ENCODE results near the gene F13A1.

Gene F13A1

GRCh38 chr6:6234963-6235362 lies 85.5 kb downstream of the F13A1 start:
- no peaks in the 10 kb centered on the region for H3K4me1 ChIP-seq (ENCODE audit: insufficient read depth, poor library complexity, severe bottlenecking)
- no peaks in the 10 kb centered on the region for H3K36me3 ChIP-seq (ENCODE audit: low read depth)
- TF ChIP-seq, protein P1, sequence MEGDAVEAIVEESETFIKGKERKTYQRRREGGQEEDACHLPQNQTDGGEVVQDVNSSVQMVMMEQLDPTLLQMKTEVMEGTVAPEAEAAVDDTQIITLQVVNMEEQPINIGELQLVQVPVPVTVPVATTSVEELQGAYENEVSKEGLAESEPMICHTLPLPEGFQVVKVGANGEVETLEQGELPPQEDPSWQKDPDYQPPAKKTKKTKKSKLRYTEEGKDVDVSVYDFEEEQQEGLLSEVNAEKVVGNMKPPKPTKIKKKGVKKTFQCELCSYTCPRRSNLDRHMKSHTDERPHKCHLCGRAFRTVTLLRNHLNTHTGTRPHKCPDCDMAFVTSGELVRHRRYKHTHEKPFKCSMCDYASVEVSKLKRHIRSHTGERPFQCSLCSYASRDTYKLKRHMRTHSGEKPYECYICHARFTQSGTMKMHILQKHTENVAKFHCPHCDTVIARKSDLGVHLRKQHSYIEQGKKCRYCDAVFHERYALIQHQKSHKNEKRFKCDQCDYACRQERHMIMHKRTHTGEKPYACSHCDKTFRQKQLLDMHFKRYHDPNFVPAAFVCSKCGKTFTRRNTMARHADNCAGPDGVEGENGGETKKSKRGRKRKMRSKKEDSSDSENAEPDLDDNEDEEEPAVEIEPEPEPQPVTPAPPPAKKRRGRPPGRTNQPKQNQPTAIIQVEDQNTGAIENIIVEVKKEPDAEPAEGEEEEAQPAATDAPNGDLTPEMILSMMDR (IDR thresholded peaks at IDR 0.05; ENCODE audit: poor library complexity, severe bottlenecking): no peak
- H3K9me3 ChIP-seq (ENCODE audit: severe bottlenecking): no peaks in the 10 kb centered on the region
- H3K27ac ChIP-seq (ENCODE audit: poor library complexity, severe bottlenecking): no peak overlapping the region
- DNase-seq (ENCODE audit: low spot score): no peak
- H3K4me3 ChIP-seq (ENCODE audit: severe bottlenecking): no peak overlapping the region
- ATAC-seq (ENCODE audit: low read depth): no peak
- H3K27me3 ChIP-seq (ENCODE audit: insufficient read depth, poor library complexity, severe bottlenecking): peaks cover 31% of the 10 kb centered on the region

- Histone ChIP-seq H3K27ac (ENCODE audit: poor library complexity, severe bottlenecking) (no peak overlapping the region), H3K4me1 (ENCODE audit: insufficient read depth, poor library complexity, severe bottlenecking) (no peaks in the 10 kb centered on the region), H3K4me3 (ENCODE audit: severe bottlenecking) (no peak overlapping the region), H3K9me3 (ENCODE audit: severe bottlenecking) (no peaks in the 10 kb centered on the region), H3K36me3 (ENCODE audit: low read depth) (no peaks in the 10 kb centered on the region), H3K27me3 (ENCODE audit: insufficient read depth, poor library complexity, severe bottlenecking) (peaks cover 22% of the 10 kb centered on the region)
- TF ChIP-seq, protein P1 (IDR thresholded peaks at IDR 0.05; ENCODE audit: poor library complexity, severe bottlenecking): no peak
- ATAC-seq (ENCODE audit: low read depth) (no peak), DNase-seq (ENCODE audit: low spot score) (no peak)
Observed at GRCh38 chr6:6230286-6230685, 90.2 kb downstream of the F13A1 start.

- Histone ChIP-seq H3K36me3 (ENCODE audit: low read depth) (no peaks in the 10 kb centered on the region), H3K4me3 (ENCODE audit: severe bottlenecking) (no peak overlapping the region)
Observed at GRCh38 chr6:6227896-6228295, 92.6 kb downstream of the F13A1 start.

GRCh38 chr6:6225885-6226529 lies 94.5 kb downstream of the F13A1 start:
- TF ChIP-seq, protein P1 (IDR thresholded peaks at IDR 0.05; ENCODE audit: poor library complexity, severe bottlenecking): no peak
- H3K4me3 ChIP-seq (ENCODE audit: severe bottlenecking): no peak overlapping the region
- H3K9me3 ChIP-seq (ENCODE audit: severe bottlenecking): no peaks in the 10 kb centered on the region
- DNase-seq (ENCODE audit: low spot score): no peak
- no peaks in the 10 kb centered on the region for H3K36me3 ChIP-seq (ENCODE audit: low read depth)
- no peak overlapping the region for H3K27ac ChIP-seq (ENCODE audit: poor library complexity, severe bottlenecking)
- H3K27me3 ChIP-seq (ENCODE audit: insufficient read depth, poor library complexity, severe bottlenecking): no peaks in the 10 kb centered on the region
- no peak for ATAC-seq (ENCODE audit: low read depth)
- no peaks in the 10 kb centered on the region for H3K4me1 ChIP-seq (ENCODE audit: insufficient read depth, poor library complexity, severe bottlenecking)

More at GRCh38 chr6:6227896-6228295, 92.6 kb downstream of the F13A1 start:
- Histone ChIP-seq H3K27ac (ENCODE audit: poor library complexity, severe bottlenecking) (no peak overlapping the region), H3K4me1 (ENCODE audit: insufficient read depth, poor library complexity, severe bottlenecking) (no peaks in the 10 kb centered on the region), H3K27me3 (ENCODE audit: insufficient read depth, poor library complexity, severe bottlenecking) (peaks cover 10% of the 10 kb centered on the region), H3K9me3 (ENCODE audit: severe bottlenecking) (no peaks in the 10 kb centered on the region)
- TF ChIP-seq, protein P1 (IDR thresholded peaks at IDR 0.05; ENCODE audit: poor library complexity, severe bottlenecking): no peak
- no peak for DNase-seq (ENCODE audit: low spot score)
- no peak for ATAC-seq (ENCODE audit: low read depth)

- H3K4me1 ChIP-seq (ENCODE audit: insufficient read depth, poor library complexity, severe bottlenecking): no peaks in the 10 kb centered on the region
- no peaks in the 10 kb centered on the region for H3K27me3 ChIP-seq (ENCODE audit: insufficient read depth, poor library complexity, severe bottlenecking)
- no peak overlapping the region for H3K4me3 ChIP-seq (ENCODE audit: severe bottlenecking)
- no peak for ATAC-seq (ENCODE audit: low read depth)
- H3K27ac ChIP-seq (ENCODE audit: poor library complexity, severe bottlenecking): no peak overlapping the region
- TF ChIP-seq, protein P1 (IDR thresholded peaks at IDR 0.05; ENCODE audit: poor library complexity, severe bottlenecking): no peak
- no peak for DNase-seq (ENCODE audit: low spot score)
- H3K36me3 ChIP-seq (ENCODE audit: low read depth): no peaks in the 10 kb centered on the region
- no peaks in the 10 kb centered on the region for H3K9me3 ChIP-seq (ENCODE audit: severe bottlenecking)
Observed at GRCh38 chr6:6224933-6225486, 95.5 kb downstream of the F13A1 start.

All from RWPE2 (cell line).